C4-2B (cell line): Measurements from ENCODE around the gene LCE3D.
"Not testable (repeated sequence)": the region's sequence is repeated elsewhere in the genome, so short reads cannot be mapped to it uniquely, and the experiment has no call there.

Experiments
- H3K27ac ChIP-seq: fragments of 450-650 bp; 2 replicates; pipeline ENCODE4 v1.5.1; 2017
- ZFX ChIP-seq: fragments of 450-650 bp; IDR thresholded peaks from 2 replicates; pipeline ENCODE4 v1.6.1; 2017
- TF ChIP-seq, protein P1 (sequence below): fragments of 450-650 bp; conservative IDR thresholded peaks from 2 replicates; pipeline ENCODE4 v1.5.1; 2017; ENCODE audit warnings: mild to moderate bottlenecking

LCE3D gene

DNA sequence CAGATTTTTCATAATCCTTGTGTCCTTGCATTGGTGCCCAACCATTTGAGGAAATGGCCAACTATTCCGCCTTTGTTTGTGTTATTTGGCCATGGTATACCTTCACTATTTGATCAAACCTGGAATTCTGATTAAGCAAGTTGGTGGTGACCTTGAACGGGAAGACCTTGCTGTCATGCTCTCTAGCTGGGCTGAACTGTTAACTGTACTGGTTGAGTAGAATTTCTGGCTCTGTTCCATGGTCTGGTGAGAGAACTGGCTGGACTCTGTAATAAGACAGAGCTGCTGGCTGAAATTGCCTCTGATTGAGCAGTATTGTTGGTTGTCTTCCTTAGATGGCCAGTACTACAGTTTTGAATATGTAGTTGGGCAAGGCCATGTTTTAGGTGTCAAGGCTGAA is 16.7 kb upstream of the LCE3D start:
- TF ChIP-seq, protein P1, sequence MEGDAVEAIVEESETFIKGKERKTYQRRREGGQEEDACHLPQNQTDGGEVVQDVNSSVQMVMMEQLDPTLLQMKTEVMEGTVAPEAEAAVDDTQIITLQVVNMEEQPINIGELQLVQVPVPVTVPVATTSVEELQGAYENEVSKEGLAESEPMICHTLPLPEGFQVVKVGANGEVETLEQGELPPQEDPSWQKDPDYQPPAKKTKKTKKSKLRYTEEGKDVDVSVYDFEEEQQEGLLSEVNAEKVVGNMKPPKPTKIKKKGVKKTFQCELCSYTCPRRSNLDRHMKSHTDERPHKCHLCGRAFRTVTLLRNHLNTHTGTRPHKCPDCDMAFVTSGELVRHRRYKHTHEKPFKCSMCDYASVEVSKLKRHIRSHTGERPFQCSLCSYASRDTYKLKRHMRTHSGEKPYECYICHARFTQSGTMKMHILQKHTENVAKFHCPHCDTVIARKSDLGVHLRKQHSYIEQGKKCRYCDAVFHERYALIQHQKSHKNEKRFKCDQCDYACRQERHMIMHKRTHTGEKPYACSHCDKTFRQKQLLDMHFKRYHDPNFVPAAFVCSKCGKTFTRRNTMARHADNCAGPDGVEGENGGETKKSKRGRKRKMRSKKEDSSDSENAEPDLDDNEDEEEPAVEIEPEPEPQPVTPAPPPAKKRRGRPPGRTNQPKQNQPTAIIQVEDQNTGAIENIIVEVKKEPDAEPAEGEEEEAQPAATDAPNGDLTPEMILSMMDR = no peak
- no peak for TF ChIP-seq ZFX
- no peak overlapping the region for H3K27ac ChIP-seq

DNA sequence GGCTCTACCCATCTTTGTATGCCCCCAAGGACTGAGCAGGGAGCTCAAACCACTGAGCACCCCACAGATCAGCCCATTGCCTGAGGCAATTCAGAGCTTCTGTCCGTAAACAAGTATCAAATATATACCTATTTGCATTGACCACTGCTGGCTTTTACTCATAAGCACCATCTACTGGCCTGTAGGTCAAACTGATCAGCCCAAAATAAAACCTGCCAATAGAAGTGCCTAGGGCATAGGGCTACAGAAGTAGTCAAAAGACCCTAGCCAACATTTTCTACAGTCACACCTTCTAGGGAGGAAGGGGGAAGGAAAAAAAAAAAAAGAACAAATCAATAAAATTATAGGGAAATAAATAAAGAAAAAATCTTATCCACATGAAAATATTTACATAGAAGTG is 5.3 kb upstream of the LCE3D start:
- TF ChIP-seq ZFX = no peak
- TF ChIP-seq, protein P1 = peak; percentile 47
- no peak overlapping the region for H3K27ac ChIP-seq

DNA sequence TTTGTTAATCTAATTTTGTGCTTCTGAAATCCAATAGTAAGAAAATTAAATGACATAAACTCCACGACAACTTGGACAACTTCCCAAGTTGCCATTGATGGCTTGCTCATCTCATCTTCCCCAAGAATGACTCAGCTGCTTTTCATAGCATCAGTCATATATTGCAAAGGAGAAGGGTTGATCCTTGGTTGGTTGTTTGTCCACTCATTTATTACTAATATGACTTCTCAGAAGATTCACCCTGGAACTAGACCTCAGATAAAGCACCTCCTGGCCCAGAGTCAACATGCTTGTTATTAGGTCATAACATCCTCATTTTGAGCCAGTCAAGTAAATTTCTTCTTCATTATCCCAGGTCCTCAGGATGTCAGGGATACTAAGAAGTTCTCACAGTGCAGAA is 2.3 kb upstream of the LCE3D start:
- H3K27ac ChIP-seq = no peak overlapping the region
- TF ChIP-seq, protein P1 = no peak
- TF ChIP-seq ZFX = no peak

DNA sequence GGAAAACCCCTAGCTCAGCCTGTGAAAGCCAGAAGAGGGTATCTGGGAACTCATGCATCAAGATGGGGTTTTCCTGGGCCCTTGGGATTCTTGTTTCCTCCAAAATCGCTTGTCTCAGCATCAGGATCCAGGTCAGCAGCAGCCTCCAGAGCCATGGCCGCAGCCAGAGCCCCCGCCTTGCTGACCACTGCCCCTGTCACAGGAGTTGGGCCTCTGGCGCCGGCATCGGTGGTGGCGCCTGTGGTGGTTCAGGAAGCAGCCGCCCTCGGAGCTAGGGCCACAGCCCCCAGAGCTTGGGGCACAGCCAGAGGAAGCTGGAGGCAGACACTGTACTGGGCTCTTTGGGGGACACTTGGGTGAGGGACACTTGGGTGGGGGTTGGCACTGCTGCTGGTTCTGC is 790 bp downstream of the LCE3D start:
- H3K27ac ChIP-seq = not testable (repeated sequence)

DNA sequence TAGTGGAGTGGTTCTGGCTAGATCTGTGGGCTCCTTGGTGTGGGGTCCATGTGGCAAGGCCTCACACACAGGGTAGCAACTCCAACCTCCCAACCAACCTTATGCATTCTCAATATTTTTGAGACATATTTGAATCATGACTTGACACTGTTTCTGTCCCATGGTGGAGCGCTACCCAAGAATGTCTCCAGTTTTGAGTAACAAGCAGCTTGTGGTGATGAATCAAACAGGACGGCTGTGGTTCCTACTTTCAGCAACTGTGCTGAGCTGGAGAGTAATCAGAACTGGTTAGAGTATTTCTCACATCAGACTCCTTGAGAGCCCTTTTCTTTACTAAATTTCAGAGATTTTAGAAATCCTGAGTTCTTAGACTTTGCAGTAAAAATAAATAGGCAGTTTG is 3.1 kb downstream of the LCE3D start:
- no peak for TF ChIP-seq ZFX
- TF ChIP-seq, protein P1 = no peak
- no peak overlapping the region for H3K27ac ChIP-seq

DNA sequence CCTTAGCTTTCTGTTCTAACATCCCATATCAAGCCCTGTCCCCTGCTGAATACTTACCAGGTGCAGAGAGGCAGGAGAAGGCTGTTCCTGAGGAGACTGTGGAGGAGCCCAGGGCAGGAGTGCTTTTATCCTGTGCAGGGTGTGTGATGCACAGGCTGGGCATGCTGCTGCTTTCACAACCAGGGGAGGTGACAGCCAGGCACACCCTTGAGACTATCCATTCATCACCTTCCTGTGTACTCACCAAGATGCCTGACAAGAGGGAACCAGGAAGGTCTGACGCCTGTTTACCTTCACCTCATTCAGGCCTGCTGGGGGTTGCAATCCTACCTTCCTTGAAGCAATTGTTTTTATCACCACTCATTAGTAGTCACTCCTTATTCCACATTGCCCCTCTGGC is 13.6 kb downstream of the LCE3D start, which contains the start of gene LCE3E:
Gene LCE3E, minus strand, starts transcription at position 100 of the 400 bp plus-strand sequence. CDS start 572 bp downstream, outside the sequence.
- H3K27ac ChIP-seq = no peak within 1 kb of the TSS
- TF ChIP-seq, protein P1 = no peak
- no peak for TF ChIP-seq ZFX

DNA sequence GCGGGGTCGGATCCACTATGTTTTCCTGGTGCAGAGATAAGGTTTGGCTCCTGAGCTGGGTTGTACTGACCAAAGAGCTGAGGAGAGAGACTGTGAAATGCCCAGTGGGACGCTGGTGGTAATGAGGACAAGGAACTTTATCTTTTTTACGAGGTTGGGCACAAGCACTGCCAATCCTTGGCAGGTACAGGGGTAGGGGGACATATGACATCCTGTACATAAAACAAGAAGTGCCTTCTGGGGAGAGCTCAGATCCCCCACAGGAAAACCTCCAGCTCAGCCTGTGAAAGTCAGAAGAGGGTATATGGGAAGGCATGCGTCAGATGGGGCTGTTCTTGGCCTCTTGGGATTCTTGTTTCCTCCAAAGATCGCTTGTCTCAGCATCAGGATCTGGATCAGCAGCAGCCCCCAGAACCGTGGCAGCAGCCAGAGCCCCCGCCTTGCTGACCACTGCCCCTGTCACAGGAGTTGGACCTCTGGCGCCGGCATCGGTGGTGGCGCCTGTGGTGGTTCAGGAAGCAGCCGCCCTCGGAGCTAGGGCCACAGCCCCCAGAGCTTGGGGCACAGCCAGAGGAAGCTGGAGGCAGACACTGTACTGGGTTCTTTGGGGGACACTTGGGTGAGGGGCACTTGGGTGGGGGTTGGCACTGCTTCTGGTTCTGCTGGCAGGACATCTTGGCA is 14.6 kb downstream of the LCE3D start:
- no peak overlapping the region for H3K27ac ChIP-seq
- TF ChIP-seq, protein P1 = no peak
- TF ChIP-seq ZFX = no peak

DNA sequence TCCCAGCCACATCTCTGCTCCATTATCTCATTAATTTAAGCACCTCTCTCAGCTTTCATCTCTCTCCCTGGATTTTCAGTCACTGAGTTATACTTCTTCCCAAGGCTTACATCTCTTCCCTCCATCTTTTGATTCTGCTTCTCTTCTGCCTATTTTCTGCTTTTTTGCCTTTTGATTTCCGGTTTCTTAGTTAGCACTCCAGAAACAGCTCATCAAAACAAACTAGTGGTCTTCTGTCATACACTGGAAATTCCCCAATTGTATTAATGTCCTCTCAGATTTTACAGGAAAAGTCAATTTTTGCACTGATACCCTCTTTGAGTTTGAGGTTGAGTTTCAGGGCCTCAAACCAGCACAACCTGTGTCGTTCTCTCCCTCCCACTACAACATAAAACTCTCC is 15.2 kb downstream of the LCE3D start:
- no peak overlapping the region for H3K27ac ChIP-seq

DNA sequence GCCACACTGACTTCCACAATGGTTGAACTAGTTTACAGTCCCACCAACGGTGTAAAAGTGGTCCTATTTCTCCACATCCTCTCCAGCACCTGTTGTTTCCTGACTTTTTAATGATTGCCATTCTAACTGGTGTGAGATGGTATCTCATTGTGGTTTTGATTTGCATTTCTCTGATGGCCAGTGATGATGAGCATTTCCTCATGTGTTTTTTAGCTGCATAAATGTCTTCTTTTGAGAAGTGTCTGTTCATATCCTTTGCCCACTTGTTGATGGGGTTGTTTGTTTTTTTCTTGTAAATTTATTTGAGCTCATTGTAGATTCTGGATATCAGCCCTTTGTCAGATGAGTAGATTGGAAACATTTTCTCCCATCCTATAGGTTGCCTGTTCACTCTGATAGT is 32.0 kb downstream of the LCE3D start:
- not testable (repeated sequence) for H3K27ac ChIP-seq

More for the DNA sequence above, 15.2 kb downstream of the LCE3D start:
- TF ChIP-seq ZFX = no peak
- TF ChIP-seq, protein P1 = no peak
